ENCODE measurements around the gene PTPN5.

DNA sequence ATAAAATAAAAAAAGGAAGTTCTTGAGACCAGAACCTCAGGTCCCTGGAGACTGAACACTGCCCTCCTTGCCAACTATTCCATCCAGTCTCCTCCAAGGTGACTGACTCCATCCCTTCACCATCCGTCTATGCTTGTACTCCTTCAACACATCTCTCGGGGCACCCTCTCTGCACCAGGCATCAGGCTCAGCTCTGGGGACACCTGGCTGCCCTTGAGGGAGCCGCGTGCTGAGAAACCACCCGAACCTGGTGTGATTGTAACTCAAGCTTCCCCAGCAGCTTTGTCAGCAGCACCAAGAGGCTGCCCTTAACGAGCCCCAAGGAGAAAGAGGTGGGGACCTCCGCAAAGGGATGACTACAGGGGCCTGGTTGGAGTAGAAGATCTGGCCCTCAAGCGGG, 1.7 kb downstream of the PTPN5 start:
- TF ChIP-seq CTCF (conservative IDR thresholded peaks at IDR 0.05) (no peak), EZH2 (IDR thresholded peaks at IDR 0.05; ENCODE audit: low read depth) (no peak)

Data from PC-9 (cell line).